ENCODE data around the gene NXF1. TPM values are rescaled to one million over a fixed set of nuclear protein-coding genes. Genes with fewer than 3 reads are reported as not detected.
"Not testable (repeated sequence)": the region's sequence is repeated elsewhere in the genome, so short reads cannot be mapped to it uniquely, and the experiment has no call there.

NXF1 gene
- total RNA-seq = 100 to 1,000 TPM; 271 to 305 TPM
- total RNA-seq = 138 to 532 reads per million in 2 donors

- Mint-ChIP-seq H3K4me3 (peak within 1 kb of the TSS; percentile 97), H3K27ac (peak within 1 kb of the TSS; percentile 96), H3K36me3 (ENCODE audit: low read depth) (peaks cover 2% of the 10 kb centered on the region), H3K4me1 (peaks cover 22% of the 10 kb centered on the region), H3K27me3 (no peaks in the 10 kb centered on the region)
- ATAC-seq = peak; percentile 85
- H3K9me3 ChIP-seq (ENCODE audit: control insufficient read depth, low read length, poor library complexity, severe bottlenecking) = no peaks in the 10 kb centered on the region
- DNase-seq = peak; percentile 97 to 98 (median 97)
These were observed at the start of gene NXF1 for GRCh38 chr11:62805076-62805892. Gene NXF1, minus strand, starts transcription at chr11:62805440. Its CDS starts 84 bp downstream, at chr11:62805356.

DNA sequence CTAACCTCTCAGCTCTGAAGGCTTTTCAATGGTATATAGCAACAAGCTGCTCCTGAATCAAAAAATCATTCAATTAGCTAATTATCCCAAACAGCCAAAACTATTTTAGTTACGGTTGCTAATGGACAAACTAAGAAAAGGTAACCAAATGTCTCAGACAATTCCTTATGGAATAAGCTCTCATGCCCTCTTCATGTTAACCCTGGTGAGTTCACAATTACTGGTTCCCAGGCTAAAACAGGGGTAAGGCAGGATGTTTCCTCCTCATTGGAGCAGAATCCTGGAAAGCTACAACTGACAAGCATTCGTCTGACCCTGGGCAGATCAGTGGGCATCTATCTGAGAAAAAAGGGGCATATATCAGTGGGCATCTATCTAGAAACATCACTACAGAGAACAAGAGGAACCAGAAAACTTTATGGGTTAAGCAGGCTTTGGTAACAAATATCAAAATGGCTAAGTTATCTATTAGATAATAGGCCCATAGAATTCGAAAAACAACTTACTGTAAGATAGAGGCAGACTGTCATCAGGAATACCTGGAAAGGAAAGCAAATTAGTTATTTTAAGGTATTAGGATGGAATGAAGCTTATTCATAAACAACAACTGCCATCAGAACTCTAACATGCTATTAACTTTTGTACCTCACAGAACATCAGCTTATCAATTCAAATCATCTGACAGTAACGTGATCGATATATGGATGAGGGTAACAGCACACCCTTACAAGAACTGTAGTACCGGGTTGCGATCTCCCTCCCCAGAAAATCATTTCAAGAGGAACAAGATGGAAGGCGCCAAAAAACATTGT lies 49.0 kb upstream of the NXF1 start:
- no peaks in the 10 kb centered on the region for H3K27me3 Mint-ChIP-seq
- peaks cover 57% of the 10 kb centered on the region for H3K4me1 Mint-ChIP-seq
- no peaks in the 10 kb centered on the region for H3K9me3 ChIP-seq (ENCODE audit: control insufficient read depth, low read length, poor library complexity, severe bottlenecking)
- no peak for ATAC-seq
- H3K36me3 Mint-ChIP-seq (ENCODE audit: low read depth) = peaks cover 8% of the 10 kb centered on the region
- DNase-seq = no peak
- H3K27ac Mint-ChIP-seq = peak overlapping the region; percentile 98
- peak overlapping the region; percentile 95 for H3K4me3 Mint-ChIP-seq

GRCh38 chr11:62853279-62853965 lies 48.2 kb upstream of the NXF1 start:
- H3K27me3 Mint-ChIP-seq = no peaks in the 10 kb centered on the region
- H3K36me3 Mint-ChIP-seq (ENCODE audit: low read depth) = peaks cover 8% of the 10 kb centered on the region
- peak overlapping the region; percentile 98 for H3K27ac Mint-ChIP-seq
- DNase-seq (no peak), ATAC-seq (peak; percentile 33)
- peak overlapping the region; percentile 95 for H3K4me3 Mint-ChIP-seq
- H3K4me1 Mint-ChIP-seq = peaks cover 59% of the 10 kb centered on the region
- no peaks in the 10 kb centered on the region for H3K9me3 ChIP-seq (ENCODE audit: control insufficient read depth, low read length, poor library complexity, severe bottlenecking)

DNA sequence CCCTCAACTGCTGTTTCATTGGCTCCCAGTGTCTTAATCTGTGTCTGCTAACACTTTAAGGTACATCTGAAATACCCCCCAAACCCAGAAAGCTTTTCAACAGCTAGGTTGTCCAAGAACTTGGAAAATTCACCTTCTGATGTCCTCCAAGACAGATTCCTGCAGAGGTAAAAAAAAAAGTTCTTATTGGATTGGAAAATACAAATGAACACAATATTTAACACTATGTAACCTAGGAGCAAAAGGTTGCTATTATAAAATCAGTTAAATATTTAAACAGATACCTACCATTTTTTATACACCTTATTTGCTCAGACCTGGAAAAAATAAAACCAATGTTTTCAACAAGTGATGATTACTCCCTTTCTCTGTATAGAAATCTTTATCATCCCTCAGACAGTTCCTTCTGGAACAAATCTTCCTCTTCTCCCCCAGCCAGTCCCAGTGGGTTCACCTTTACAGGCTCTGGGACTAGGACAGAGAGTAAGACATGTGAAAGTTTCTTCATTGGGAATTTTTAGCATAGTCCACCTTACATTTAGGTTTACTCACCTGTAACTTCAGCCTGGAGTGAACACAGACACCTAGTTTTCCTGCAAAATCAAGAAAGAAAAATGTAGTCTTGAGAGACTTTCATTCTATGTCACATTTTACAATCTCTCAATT lies 47.4 kb upstream of the NXF1 start:
- H3K4me3 Mint-ChIP-seq = peak overlapping the region; percentile 95
- peaks cover 53% of the 10 kb centered on the region for H3K4me1 Mint-ChIP-seq
- H3K9me3 ChIP-seq (ENCODE audit: control insufficient read depth, low read length, poor library complexity, severe bottlenecking) = no peaks in the 10 kb centered on the region
- ATAC-seq (no peak), DNase-seq (no peak)
- peak overlapping the region; percentile 98 for H3K27ac Mint-ChIP-seq
- no peaks in the 10 kb centered on the region for H3K27me3 Mint-ChIP-seq
- H3K36me3 Mint-ChIP-seq (ENCODE audit: low read depth) = peaks cover 8% of the 10 kb centered on the region

- ATAC-seq (no peak), DNase-seq (no peak)
- Mint-ChIP-seq H3K4me1 (peaks cover 52% of the 10 kb centered on the region), H3K27me3 (no peaks in the 10 kb centered on the region), H3K4me3 (peak overlapping the region; percentile 25), H3K36me3 (ENCODE audit: low read depth) (peaks cover 8% of the 10 kb centered on the region), H3K27ac (peak overlapping the region; percentile 98)
- H3K9me3 ChIP-seq (ENCODE audit: control insufficient read depth, low read length, poor library complexity, severe bottlenecking) = no peaks in the 10 kb centered on the region
These were observed 46.7 kb upstream of the NXF1 start for GRCh38 chr11:62851807-62852522.

DNA sequence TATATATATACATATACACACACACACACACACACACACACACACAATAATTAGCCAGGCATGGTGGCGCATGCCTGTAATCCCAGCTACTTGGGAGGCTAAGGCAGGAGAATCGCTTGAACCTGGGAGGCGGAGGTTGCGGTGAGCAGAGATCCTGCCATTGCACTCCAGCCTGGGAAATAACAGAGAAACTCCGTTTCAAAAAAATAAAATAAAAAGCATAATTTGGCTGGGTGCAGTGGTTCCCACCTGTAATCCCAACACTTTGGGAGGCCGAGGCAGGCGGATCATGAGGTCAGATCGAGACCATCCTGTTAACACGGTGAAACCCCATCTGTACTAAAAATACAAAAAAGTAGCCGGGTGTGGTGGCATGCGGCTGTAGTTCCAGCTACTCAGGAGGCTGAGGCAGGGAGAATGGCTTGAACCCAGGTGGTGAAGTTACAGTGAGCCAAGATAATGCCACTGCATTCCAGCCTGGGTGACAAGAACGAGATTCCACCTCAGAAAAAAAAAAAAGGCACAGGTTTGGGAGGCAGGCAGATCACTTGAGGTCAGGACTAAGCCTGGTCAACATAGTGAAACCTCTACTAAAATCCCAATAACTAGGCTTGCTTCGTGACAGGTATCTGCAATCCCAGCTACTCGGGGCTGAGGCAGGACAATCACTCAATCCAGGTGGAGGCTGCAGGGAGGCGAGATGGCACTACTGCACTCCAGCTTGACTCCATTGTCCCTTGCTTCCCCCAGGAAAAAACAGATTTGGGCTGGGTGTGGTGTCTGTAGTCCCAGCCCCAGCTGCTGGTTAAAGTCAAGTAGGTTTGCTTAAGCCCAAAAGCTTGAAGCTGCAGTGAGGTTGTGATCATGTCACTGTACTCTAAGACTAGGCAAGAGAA lies 45.9 kb upstream of the NXF1 start:
- DNase-seq (no peak), ATAC-seq (no peak)
- Mint-ChIP-seq H3K4me3 (peak overlapping the region; percentile 12), H3K27ac (peak overlapping the region; percentile 98), H3K27me3 (no peaks in the 10 kb centered on the region), H3K4me1 (peaks cover 48% of the 10 kb centered on the region), H3K36me3 (ENCODE audit: low read depth) (peaks cover 8% of the 10 kb centered on the region)
- no peaks in the 10 kb centered on the region for H3K9me3 ChIP-seq (ENCODE audit: control insufficient read depth, low read length, poor library complexity, severe bottlenecking)

- no peak for DNase-seq
- no peaks in the 10 kb centered on the region for H3K9me3 ChIP-seq (ENCODE audit: control insufficient read depth, low read length, poor library complexity, severe bottlenecking)
- ATAC-seq = no peak
- Mint-ChIP-seq H3K4me3 (no peak overlapping the region), H3K36me3 (ENCODE audit: low read depth) (peaks cover 4% of the 10 kb centered on the region), H3K27me3 (no peaks in the 10 kb centered on the region), H3K4me1 (peaks cover 17% of the 10 kb centered on the region), H3K27ac (peak overlapping the region; percentile 49)
These were observed 42.6 kb upstream of the NXF1 start for GRCh38 chr11:62847767-62848314.

DNA sequence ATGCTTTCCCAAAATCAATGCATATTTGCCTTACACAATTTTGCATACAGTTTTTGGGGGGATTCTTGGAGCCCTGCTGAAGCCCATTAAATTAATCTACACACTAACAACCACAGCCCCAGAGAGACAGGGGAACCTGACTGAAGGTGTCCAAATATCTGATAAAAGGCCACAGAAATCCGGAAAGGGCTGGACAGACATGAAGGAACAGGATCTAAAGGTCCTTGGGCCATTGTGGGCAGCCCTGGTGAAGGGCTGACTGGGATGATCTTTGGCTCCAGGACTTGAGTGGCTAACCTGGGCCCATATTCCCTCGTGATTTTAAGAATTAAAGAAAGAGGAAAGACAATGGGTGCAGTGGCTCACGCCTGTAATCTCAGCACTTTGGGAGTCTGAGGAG lies 40.9 kb upstream of the NXF1 start:
- no peaks in the 10 kb centered on the region for H3K36me3 Mint-ChIP-seq (ENCODE audit: low read depth)
- DNase-seq = no peak
- H3K4me3 Mint-ChIP-seq = no peak overlapping the region
- no peak for ATAC-seq
- no peaks in the 10 kb centered on the region for H3K27me3 Mint-ChIP-seq
- H3K4me1 Mint-ChIP-seq = peaks cover 6% of the 10 kb centered on the region
- H3K9me3 ChIP-seq (ENCODE audit: control insufficient read depth, low read length, poor library complexity, severe bottlenecking) = no peaks in the 10 kb centered on the region
- H3K27ac Mint-ChIP-seq = no peak overlapping the region

GRCh38 chr11:62844154-62844553 lies 38.9 kb upstream of the NXF1 start:
- Mint-ChIP-seq H3K4me3 (no peak overlapping the region), H3K4me1 (peaks cover 16% of the 10 kb centered on the region), H3K36me3 (ENCODE audit: low read depth) (peaks cover 5% of the 10 kb centered on the region), H3K27me3 (no peaks in the 10 kb centered on the region), H3K27ac (no peak overlapping the region)
- no peaks in the 10 kb centered on the region for H3K9me3 ChIP-seq (ENCODE audit: control insufficient read depth, low read length, poor library complexity, severe bottlenecking)
- no peak for ATAC-seq
- no peak for DNase-seq

DNA sequence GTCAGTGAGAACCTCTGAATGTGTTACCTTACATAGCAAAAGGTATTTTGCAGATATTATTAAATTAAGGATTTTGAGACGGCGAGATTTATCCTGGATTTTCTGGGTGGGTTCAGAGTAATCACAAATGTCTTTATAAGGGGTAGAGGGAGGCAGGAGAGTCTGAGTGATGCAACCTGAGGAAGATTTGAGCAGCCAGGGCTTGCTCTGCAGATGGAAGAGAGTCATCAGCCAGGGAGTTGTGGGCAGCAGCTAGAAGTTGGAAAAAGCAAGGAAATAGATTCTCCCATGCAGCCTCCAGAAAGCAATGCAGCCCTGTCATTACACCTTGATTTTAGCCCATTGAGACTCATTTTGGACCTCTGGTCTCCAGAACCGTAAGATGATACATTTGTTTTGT lies 38.2 kb upstream of the NXF1 start:
- DNase-seq (no peak), ATAC-seq (no peak)
- H3K36me3 Mint-ChIP-seq (ENCODE audit: low read depth) = peaks cover 5% of the 10 kb centered on the region
- no peaks in the 10 kb centered on the region for H3K9me3 ChIP-seq (ENCODE audit: control insufficient read depth, low read length, poor library complexity, severe bottlenecking)
- peaks cover 17% of the 10 kb centered on the region for H3K4me1 Mint-ChIP-seq
- H3K4me3 Mint-ChIP-seq = no peak overlapping the region
- no peaks in the 10 kb centered on the region for H3K27me3 Mint-ChIP-seq
- no peak overlapping the region for H3K27ac Mint-ChIP-seq

DNA sequence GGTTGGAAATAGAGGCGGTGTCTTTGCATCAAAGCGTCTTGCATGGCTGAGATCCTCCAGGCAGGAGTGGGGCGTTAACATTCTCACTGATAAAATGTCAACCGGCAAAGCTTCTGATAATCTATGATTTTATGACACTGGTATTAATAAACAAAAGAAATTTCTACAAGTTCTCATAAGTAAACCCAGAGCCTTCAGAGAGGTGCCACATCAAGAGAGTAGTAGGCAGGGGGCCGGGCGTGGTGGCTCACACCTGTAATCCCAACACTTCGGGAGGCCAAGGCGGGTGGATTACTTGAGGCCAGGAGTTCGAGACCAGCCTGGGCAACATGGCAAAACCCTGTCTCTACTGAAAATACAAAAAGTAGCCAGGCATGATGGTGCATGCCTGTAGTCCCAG lies 37.7 kb upstream of the NXF1 start:
- not testable (repeated sequence) for ATAC-seq; H3K9me3 ChIP-seq (ENCODE audit: control insufficient read depth, low read length, poor library complexity, severe bottlenecking); H3K36me3 Mint-ChIP-seq (ENCODE audit: low read depth); H3K27ac Mint-ChIP-seq; H3K4me3 Mint-ChIP-seq; DNase-seq; H3K27me3 Mint-ChIP-seq
- peaks cover 17% of the 10 kb centered on the region for H3K4me1 Mint-ChIP-seq
